ENCODE data around the gene AMPD2.

GRCh38 chr1:109630898-109631512 lies 11.4 kb downstream of the AMPD2 start:
- TF ChIP-seq CTCF (IDR thresholded peaks at IDR 0.05; ENCODE audit: extremely low read depth in 1 of 2, insufficient read depth in 1 of 2, low read depth in 1 of 2, low read length in 2 of 2) (no peak), POLR2A (IDR thresholded peaks at IDR 0.05; ENCODE audit: low read depth, low read length) (no peak), EZH2 (IDR thresholded peaks at IDR 0.05; ENCODE audit: borderline replicate concordance, low read depth, low read length, severe bottlenecking) (no peak), JUN (IDR thresholded peaks at IDR 0.05; ENCODE audit: borderline replicate concordance, insufficient read depth, insufficient read length, low read depth) (no peak), MAX (IDR thresholded peaks at IDR 0.05; ENCODE audit: insufficient read depth, insufficient read length) (no peak), FOS (IDR thresholded peaks at IDR 0.05; ENCODE audit: borderline replicate concordance, insufficient read depth, low read length) (no peak)
